Fibroblast of pulmonary artery (primary cell): ENCODE measurements around the gene CAPN11.

Experiments
- DNase-seq: peaks from one replicate; pipeline ENCODE4 v3.0.0-alpha.2; 2010; ENCODE audit warnings: low read depth
- H3K4me3 ChIP-seq: replicated peaks from 2 replicates; pipeline ENCODE4 v1.5.1; 2011; ENCODE audit warnings: low read depth, mild to moderate bottlenecking, control low read depth, low read length, moderate library complexity
- TF ChIP-seq, protein P1 (sequence below): IDR thresholded peaks from 2 replicates; pipeline ENCODE4 v1.5.1; 2011; ENCODE audit warnings: mild to moderate bottlenecking, control low read depth, low read length, inconsistent platforms; ENCODE audit errors: missing control alignments

The CAPN11 gene

DNA sequence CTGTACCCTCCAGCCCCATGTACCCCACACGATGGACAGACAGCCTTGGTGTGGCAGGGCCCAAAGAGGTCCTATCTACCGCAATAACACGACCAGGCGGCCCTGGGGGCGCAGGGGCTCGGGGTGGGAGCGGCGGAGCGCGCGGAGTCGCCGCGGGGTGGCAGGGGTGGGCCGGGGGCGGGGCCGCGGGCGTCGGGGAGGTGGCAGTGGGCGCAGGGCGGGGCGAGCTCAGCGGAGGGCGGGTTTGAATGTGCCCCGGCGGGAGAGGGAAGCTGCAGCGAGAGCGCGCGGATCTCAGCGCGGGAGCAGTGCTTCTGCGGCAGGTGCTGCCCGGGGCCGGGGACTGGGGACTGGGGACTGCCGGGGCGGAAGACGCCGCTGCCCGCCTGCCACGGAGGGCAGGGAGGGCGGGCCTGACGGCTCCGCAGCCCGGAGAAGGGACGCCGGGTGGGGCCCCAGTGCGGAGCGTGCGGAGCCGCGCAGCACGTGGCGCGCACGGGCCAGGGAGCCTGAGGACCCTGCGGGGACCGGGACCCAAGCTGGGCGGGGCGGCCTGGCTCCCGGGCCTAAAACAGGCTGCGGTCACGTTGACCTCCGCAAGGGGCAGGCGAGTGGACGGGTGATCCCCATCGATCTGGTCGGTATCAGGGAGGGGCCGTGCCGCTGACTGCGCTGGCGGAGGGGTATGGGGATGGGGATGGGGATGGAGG, 64.9 kb downstream of the CAPN11 start, which contains the start of gene SLC29A1:
Gene SLC29A1 (plus strand): TSS at position 277 of the 710 bp plus-strand sequence. CDS start 3,719 bp downstream, outside the sequence.
- H3K4me3 ChIP-seq: peak within 1 kb of the TSS; percentile 52
- peak; percentile 39 for DNase-seq

DNA sequence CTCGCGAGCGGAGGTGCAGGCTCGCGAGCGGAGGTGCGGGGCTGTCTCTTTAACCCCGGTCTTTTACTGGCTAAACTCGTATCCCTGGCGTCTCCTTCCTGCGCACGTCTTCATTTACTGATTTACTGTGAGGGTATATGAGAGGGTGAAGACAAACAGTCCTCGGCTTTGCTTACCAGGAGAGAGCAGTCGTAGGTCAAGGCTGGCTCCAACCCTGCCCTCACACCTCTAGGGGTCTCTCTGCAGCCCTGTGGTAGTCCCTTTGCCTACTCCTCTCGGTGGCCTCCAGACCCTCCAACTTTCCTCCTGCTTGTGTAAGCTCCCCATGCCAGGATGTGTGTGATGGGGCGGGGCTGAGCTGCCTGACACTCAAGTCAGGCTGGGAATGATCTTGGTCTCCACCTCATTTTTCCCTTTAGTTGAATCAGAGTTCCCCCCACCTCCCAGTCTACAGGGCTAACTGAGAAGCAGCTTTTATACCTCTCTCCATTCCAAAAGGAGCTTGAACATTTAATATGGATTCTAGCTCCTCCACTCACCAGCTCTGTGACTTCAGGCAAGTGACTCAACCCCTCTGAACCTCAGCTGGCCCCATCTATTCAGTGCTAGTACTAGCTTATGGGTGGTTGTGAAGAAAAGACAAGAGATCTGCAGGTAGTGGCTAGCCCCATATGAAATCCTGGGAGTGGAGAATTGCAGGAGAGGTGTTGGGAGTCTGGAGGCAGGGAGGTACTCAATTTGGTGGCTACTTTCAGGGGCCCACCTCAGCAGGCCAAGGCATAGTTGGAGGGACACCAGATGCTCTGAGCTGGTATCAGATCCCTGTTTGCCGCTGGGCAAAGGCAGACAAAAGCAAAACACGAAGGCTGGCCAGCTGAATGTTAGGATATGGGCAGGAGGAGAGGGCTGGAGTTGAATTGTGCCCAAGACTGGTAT, 65.7 kb downstream of the CAPN11 start:
- no peak for DNase-seq
- TF ChIP-seq, protein P1, sequence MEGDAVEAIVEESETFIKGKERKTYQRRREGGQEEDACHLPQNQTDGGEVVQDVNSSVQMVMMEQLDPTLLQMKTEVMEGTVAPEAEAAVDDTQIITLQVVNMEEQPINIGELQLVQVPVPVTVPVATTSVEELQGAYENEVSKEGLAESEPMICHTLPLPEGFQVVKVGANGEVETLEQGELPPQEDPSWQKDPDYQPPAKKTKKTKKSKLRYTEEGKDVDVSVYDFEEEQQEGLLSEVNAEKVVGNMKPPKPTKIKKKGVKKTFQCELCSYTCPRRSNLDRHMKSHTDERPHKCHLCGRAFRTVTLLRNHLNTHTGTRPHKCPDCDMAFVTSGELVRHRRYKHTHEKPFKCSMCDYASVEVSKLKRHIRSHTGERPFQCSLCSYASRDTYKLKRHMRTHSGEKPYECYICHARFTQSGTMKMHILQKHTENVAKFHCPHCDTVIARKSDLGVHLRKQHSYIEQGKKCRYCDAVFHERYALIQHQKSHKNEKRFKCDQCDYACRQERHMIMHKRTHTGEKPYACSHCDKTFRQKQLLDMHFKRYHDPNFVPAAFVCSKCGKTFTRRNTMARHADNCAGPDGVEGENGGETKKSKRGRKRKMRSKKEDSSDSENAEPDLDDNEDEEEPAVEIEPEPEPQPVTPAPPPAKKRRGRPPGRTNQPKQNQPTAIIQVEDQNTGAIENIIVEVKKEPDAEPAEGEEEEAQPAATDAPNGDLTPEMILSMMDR: no peak
- peak overlapping the region; percentile 52 for H3K4me3 ChIP-seq

More for the DNA sequence above, 64.9 kb downstream of the CAPN11 start, which contains the start of gene SLC29A1:
- TF ChIP-seq, protein P1: no peak

DNA sequence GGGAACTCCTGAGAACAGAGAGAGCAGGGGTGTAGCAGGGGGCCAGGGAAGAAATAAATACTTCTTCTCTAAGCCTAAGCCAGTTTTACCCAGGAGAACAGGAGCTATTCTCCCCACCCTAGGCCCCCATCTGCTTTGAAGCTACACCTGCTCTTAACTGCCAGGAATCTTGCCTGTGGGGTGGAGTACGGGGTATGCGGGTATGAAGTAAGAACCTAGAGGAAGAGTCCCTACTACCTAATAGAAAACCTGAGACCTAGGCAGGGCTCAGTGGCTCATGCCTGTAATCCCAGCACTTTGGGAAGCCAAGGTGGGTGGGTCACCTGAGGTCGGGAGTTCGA, 66.3 kb downstream of the CAPN11 start:
- no peak overlapping the region for H3K4me3 ChIP-seq
- DNase-seq: no peak

DNA sequence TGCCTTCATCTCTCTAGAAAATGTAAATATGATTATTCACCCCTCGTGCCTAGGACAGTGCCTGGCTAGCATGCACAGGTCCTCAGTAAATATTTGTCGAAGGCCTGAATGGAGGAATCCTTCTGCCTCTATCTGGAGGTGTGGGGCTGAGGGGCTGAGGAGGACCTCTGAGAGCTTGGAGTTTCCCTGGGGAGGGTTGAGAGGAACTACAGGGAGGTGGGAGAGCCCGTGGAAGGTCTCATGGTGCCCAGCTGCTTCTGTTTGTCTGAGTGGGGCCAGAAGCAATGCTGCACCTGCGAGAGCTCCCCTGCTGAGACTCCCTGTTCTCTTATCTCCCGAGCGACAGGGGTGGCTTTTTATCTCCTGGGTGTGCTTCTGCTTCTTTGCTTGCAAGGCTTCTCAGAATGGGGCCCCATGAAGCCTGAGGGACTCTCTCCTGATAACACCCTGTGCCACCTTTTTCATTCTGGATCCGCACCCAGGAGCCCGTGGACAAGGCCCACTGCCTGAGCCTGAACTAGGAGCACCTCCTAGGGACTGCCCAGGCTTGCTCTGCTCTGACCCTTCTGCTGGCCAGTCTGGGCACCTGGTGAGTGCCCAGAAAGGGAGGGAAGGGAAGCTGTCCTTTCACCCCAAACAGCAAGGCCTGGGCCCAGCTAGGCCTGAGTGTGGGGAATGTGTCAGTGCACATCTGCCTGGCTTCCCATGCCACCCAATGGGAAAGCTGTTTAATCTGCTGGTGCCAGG, 67.1 kb downstream of the CAPN11 start:
- TF ChIP-seq, protein P1: no peak
- DNase-seq: no peak
- H3K4me3 ChIP-seq: no peak overlapping the region

More for the DNA sequence above, 66.3 kb downstream of the CAPN11 start:
- TF ChIP-seq, protein P1: no peak

DNA sequence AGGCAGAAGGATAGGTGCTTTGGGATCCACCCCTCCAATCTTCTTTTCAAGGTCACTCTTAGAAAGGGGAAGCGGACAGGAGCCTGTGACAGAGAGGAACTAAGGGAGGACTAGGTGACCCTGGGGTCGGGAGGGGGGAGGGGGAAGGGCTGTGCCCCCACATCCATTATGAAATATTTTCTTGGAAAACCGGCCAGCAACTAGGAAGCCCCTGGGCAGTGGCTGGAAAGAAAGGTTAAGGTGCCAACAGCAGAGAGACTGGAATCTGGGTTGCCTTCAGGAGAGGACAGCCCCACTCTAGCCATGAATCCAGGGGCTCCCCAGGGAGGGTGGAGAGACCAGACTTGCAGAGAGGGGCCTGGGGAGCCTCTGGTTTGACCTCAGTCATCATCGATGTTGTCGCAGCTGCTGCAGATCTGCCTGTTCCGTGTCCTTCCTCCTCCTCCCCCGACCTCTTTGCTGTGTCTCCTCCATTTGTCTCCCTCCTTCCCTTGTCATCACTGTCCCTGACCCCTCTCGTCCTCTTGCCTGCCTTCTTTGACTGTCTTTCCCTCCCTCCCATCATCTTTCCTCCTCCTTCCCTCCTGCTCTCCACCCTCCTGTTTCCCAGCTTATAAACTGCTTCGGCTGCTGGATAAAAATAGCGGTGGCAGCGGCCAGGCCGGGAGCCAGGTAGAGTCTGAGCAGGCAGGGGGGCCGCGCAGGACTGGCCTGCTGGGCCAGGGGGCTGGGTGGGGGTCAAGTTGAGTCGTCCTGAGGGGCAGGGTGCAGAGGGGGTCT, 67.9 kb downstream of the CAPN11 start:
- TF ChIP-seq, protein P1: no peak
- no peak for DNase-seq
- H3K4me3 ChIP-seq: no peak overlapping the region
